Uterus (tissue), 4 donors: Measurements from ENCODE around the gene NUDT7. TPM values are rescaled to one million over a fixed set of nuclear protein-coding genes. Genes with fewer than 3 reads are reported as not detected.

ENCODE experiments used
- DNase-seq, 2 donors: peaks; one replicate each; pipeline ENCODE4 v3.0.0-alpha.2; 2019 to 2020
- H3K27ac ChIP-seq, 2 donors: fragments of 200-600 bp; sonication (generic); 1 replicate in 1 of 2; 2 replicates in 1 of 2; pipeline ENCODE4 v1.5.1; 2016 to 2018
- H3K27me3 ChIP-seq, 2 donors: fragments of 200-600 bp; sonication (generic); one replicate each; pipeline ENCODE4 v1.5.1; 2018 to 2019; ENCODE audit warnings: control low read depth in 1 of 2
- H3K36me3 ChIP-seq, 2 donors: fragments of 200-600 bp; sonication (generic); one replicate each; pipeline ENCODE4 v1.5.1; 2019; ENCODE audit warnings: control low read depth in 1 of 2
- H3K4me1 ChIP-seq, 2 donors: fragments of 200-600 bp; sonication (generic); one replicate each; pipeline ENCODE4 v1.5.1; 2018 to 2019; ENCODE audit warnings: control low read depth in 1 of 2
- H3K4me3 ChIP-seq, 2 donors: fragments of 200-600 bp; sonication (generic); 1 replicate in 1 of 2; 2 replicates in 1 of 2; pipeline ENCODE4 v1.5.1; 2018 to 2019; ENCODE audit warnings: mild to moderate bottlenecking in 1 of 2
- H3K9me3 ChIP-seq, 2 donors: fragments of 200-600 bp; sonication (generic); one replicate each; pipeline ENCODE4 v1.5.1; 2019; ENCODE audit warnings: control low read depth in 1 of 2
- POLR2A ChIP-seq, 2 donors: fragments of 450-650 bp; IDR thresholded peaks; one replicate each; pipeline ENCODE4 v1.6.1; 2016; ENCODE audit warnings: antibody characterized with exemption in 2 of 2, mild to moderate bottlenecking in 1 of 2, moderate library complexity in 1 of 2
- intact Hi-C: fragments of 100-400 bp; cut with DNase I; formaldehyde crosslinking; loops from one replicate; pipeline ENCODE4 v1.15.1; 2023; ENCODE audit warnings: low total_unique reads
- total RNA-seq, 4 donors: library from RNA; depleted of rRNA in 3 of 4; stranded (reverse); fragments of >200 nt in 3 of 4; gene quantifications; one replicate each; pipeline versions ENCODE4 v1.1.0 to v1.2.4, GENCODE V29; 2014 to 2023
- TF ChIP-seq, protein P1 (sequence below), 4 experiments: fragments of 200-600 bp in 2 of 4; fragments of 450-650 bp in 2 of 4; sonication (generic) in 2 of 4; IDR thresholded peaks; one replicate each; pipeline ENCODE4 v1.5.1; 2016 to 2019; ENCODE audit warnings: antibody characterized with exemption in 4 of 4, mild to moderate bottlenecking in 2 of 4, moderate library complexity in 1 of 4
- donor health status: DM: yes; HTN: yes; CAD: no.

Gene NUDT7
- total RNA-seq, 4 donors from 2014 or later: 3.3 to 11.2 (median 5.8) TPM

DNA sequence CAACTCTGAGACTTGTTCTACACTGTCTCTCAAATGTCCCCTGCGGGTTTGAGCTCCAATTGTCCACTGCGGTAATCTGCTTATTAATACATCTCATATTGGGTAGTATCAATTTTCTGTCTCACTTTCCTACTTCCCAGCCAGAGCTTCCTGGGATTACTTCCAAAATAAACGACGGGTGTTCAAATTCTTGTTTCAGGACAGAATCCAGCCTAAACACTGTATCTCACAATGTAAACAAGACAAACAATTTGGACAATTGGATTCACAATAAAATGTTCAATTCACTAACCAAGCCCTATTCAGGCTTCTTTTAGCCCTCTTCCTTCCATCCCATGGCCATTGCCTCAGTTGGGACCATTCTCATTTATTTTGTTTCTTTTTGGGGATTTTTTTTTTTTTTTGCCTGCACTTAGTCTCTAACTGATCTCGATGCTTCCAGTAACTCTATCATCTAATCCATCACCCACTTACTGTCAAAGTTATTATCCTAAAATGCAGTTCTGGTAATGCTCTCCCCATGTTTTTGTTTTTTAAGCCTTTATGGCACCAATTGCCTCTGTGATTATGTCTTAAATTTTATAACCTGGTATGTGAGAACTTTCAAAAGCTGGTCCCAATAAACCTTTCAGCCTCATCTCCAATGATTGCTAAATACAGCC, 64.0 kb downstream of the NUDT7 start:
- Histone ChIP-seq H3K4me1 (no peaks in the 10 kb centered on the region), H3K4me3 (no peak overlapping the region), H3K27ac (no peak overlapping the region), H3K27me3 (no peaks in the 10 kb centered on the region), H3K9me3 (no peaks in the 10 kb centered on the region), H3K36me3 (no peaks in the 10 kb centered on the region)
- intact Hi-C loops: no loop called here
- no peak for DNase-seq
- TF ChIP-seq, protein P1, sequence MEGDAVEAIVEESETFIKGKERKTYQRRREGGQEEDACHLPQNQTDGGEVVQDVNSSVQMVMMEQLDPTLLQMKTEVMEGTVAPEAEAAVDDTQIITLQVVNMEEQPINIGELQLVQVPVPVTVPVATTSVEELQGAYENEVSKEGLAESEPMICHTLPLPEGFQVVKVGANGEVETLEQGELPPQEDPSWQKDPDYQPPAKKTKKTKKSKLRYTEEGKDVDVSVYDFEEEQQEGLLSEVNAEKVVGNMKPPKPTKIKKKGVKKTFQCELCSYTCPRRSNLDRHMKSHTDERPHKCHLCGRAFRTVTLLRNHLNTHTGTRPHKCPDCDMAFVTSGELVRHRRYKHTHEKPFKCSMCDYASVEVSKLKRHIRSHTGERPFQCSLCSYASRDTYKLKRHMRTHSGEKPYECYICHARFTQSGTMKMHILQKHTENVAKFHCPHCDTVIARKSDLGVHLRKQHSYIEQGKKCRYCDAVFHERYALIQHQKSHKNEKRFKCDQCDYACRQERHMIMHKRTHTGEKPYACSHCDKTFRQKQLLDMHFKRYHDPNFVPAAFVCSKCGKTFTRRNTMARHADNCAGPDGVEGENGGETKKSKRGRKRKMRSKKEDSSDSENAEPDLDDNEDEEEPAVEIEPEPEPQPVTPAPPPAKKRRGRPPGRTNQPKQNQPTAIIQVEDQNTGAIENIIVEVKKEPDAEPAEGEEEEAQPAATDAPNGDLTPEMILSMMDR (IDR thresholded peaks at IDR 0.05): no peak
- no peak for TF ChIP-seq POLR2A (IDR thresholded peaks at IDR 0.05)

DNA sequence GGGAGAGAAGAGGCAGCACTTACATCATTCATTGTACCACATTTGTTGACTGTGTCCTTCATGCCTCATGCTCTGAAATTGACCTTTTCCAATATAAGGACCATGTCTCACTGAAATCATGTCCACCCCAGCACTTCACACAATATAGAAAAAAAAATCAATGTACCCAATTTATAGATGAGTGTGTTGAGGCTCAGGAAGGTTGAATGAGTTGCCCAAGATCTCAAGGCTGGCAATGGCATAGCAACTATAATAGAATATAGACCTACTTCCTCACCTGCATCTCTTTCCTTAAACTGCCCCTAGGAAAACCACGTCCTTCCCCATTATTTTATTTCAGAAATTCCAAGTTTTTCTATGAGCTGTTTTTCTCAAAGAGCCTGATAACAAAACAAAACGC, 65.1 kb downstream of the NUDT7 start:
- H3K27ac ChIP-seq: no peak overlapping the region
- no peaks in the 10 kb centered on the region for H3K27me3 ChIP-seq
- H3K36me3 ChIP-seq: no peaks in the 10 kb centered on the region
- DNase-seq: no peak
- no peak overlapping the region for H3K4me3 ChIP-seq
- no peak for TF ChIP-seq POLR2A (IDR thresholded peaks at IDR 0.05)
- TF ChIP-seq, protein P1 (IDR thresholded peaks at IDR 0.05): no peak
- H3K4me1 ChIP-seq: no peaks in the 10 kb centered on the region
- no peaks in the 10 kb centered on the region for H3K9me3 ChIP-seq
- intact Hi-C loops: no loop called here

DNA sequence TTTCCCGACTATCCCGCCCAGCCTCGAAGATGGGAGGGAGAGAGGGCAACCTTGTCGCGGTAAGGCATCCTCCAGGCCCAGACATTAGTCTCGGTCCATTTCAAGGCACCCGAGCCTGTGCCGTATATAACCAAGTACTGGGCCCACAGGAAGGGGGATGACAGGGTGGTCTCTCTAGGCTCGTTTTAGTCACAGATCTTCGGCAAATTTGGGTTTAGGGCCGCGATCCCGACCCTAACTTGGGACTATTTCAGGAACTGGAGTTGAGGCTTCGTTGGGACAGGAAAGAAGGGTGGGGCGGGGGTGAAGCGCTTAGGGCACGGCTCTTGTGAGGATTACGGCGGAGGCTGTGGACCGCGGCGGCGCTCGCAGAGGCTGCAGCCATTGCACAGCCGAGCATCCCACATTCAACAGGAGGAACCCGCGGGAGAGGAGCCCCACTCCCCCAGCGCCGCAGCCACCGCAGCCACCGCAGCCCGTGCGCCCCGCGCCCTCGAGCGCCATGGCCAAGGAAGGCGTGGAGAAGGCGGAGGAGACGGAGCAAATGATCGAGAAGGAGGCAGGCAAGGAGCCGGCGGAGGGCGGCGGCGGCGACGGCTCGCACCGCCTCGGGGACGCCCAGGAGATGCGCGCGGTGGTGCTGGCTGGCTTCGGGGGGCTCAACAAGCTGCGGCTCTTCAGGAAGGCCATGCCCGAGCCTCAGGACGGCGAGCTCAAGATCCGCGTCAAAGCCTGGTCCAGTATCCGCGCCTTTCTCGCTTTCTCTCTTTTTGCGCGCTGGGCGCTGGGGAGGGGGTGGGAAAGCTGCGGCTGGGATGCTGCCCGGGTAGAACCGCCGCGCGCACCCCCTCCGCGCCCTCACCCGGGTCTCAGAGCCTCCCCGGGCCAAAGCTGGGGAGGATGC, 66.1 kb downstream of the NUDT7 start, which contains the start of gene VAT1L:
Gene VAT1L, plus strand, starts transcription at position 384 of the 904 bp plus-strand sequence. Its CDS starts 119 bp downstream, at position 503.
- DNase-seq: no peak
- intact Hi-C loops: no loop called here
- H3K4me1 ChIP-seq: no peaks in the 10 kb centered on the region
- TF ChIP-seq, protein P1 (IDR thresholded peaks at IDR 0.05): no peak
- TF ChIP-seq POLR2A (IDR thresholded peaks at IDR 0.05): no peak
- no peaks in the 10 kb centered on the region for H3K9me3 ChIP-seq
- H3K27ac ChIP-seq: no peak within 1 kb of the TSS
- H3K4me3 ChIP-seq: peak within 1 kb of the TSS; percentile 33 to 42
- no peaks in the 10 kb centered on the region for H3K27me3 ChIP-seq
- no peaks in the 10 kb centered on the region for H3K36me3 ChIP-seq

DNA sequence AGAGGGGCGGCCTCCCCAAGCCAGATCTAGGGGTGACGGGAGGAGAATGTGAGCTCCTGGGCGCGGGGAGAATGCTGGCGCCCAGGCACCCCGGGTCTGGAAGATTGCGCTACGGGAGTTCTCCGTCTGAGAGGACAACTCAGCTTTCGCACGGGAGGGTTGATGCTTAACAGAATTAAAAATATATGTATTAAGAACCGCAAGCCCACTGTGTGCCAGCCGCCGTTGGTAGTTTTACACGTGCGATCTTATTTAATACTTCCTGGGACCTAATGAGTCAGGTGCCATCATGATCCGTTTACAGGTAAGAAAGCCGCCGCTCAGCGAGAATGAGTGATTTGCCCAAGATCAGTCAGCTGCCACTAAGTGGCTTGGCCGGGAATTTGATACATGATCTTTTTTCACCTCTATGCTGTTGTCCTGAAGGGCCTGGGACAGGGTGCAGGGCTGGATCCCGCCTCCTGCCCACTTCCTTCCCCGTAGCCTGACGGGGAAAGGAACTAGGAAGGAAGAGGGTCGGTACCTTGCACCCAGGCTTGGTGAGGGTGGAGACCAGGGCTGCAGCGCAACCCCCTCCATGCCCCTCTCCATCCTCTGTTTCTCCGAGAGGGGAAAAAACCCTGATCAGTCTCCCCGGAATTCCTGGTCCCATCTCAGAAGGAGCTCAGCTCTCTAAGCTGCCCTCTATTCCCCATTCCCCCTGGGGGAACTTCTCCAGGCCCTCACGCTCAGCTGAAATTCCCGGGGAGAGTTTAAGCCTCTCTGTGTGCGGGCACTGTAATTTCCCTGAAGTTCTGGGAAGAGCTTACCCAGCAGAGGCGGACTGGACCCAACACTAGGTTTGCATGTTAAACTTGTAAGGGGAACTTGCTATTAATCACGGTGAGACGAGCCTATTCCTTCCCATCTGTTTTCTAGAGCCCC, 67.0 kb downstream of the NUDT7 start:
- TF ChIP-seq, protein P1 (IDR thresholded peaks at IDR 0.05): no peak
- TF ChIP-seq POLR2A (IDR thresholded peaks at IDR 0.05): no peak
- Histone ChIP-seq H3K27ac (no peak overlapping the region), H3K36me3 (no peaks in the 10 kb centered on the region), H3K4me3 (peak overlapping the region; percentile 33 to 42), H3K27me3 (no peaks in the 10 kb centered on the region), H3K4me1 (no peaks in the 10 kb centered on the region), H3K9me3 (no peaks in the 10 kb centered on the region)
- intact Hi-C loops: no loop called here
- DNase-seq: no peak
